Measurements from ENCODE around the gene ETS1.
A peak's percentile ranks its signal among the peaks of the same experiment; 100 is the strongest.

The ETS1 gene

DNA sequence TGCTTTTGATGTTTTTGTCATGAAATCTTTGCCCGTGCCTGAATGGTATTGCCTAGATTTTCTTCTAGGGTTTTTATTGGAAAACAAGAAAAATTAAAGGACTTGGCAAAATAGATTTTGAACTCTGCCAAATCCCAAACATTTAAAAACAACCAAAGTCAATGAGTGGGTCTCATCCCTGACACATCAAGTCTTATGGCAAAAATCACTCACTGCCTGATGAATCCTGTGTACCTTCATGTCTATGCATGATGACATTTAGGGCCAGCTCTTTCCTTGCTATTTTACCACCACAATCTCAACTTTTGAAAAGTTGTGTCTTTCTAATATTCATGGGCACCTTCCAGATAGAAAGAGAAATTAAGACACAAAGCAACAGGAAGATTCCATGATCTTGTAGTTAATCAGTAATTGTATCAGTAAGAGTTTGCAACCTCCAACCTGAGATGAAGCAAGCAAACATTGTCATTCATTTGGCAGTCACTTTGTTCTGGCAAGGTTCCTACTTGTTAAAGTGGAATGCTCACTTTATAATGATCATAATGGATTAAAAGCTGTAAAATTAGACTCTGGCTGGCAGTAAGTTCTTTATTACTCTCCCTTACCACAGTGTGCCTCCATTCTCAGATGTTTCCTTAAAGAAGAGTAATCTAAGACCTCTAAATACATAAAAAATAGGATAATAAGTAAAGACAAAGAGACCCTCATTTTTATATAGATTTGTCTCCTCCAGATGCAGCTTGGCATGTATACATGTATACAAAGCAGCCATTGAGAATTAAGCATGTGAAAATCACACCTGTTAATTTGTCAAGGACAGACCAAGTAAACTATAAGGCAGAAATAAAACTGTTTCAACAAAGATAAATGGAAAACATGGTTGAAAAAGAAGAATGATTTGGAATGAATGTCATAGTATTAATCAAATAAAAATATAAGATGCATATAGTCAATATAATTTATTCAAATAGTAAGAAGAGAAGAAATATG, 51.6 kb downstream of the ETS1 start:
- no peak for DNase-seq (ENCODE audit: low read depth)

DNA sequence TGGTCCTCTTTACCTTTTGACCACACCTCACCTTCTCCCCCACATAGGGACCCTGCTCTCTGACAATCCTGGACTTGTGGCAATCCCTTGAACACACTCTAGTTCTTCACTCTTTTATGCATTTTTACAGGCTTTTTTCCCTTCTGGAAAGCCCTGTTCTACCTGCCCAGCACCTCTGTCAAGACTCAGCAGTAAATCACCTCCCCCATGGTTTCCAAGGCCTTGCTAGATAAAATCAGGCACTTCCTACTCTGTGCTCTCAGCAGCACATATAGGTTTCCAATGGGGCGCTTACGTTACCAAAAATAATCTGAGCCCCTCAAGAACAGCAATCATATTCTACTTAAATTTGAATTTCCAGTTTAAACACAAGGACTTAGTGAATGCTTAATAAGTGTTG, 53.9 kb downstream of the ETS1 start:
- no peak for DNase-seq (ENCODE audit: low read depth)

DNA sequence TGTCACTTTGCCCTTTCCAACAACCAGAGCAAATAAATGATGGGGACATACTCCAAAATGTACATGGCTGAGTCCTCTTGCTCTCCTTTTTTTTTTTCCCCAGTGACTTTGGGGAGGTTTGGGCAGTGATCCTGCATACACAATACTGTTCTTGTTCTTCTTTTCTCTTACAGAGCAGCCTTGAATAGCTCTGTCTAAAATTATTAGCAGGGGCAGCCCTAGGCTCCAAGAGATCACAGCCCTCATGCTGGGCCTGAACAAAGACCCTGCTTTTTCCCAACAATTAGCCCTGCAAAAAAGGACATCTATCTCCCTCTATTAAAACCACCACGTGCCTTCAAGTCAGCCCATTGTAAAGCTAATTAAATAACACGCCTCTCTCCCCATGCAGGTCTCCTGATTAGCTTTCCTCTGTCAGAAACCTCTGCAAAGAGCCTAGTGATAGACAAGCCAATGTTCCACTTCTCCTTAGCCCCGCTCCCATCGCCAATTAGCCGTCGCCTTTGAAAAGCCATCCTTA, 54.7 kb downstream of the ETS1 start:
- no peak for DNase-seq (ENCODE audit: low read depth)

GRCh38 chr11:128532016-128532571, 55.3 kb downstream of the ETS1 start:
- DNase-seq (ENCODE audit: low read depth) = no peak

- no peak for DNase-seq (ENCODE audit: low read depth)
Measured at GRCh38 chr11:128531588-128531987, 55.8 kb downstream of the ETS1 start.

DNA sequence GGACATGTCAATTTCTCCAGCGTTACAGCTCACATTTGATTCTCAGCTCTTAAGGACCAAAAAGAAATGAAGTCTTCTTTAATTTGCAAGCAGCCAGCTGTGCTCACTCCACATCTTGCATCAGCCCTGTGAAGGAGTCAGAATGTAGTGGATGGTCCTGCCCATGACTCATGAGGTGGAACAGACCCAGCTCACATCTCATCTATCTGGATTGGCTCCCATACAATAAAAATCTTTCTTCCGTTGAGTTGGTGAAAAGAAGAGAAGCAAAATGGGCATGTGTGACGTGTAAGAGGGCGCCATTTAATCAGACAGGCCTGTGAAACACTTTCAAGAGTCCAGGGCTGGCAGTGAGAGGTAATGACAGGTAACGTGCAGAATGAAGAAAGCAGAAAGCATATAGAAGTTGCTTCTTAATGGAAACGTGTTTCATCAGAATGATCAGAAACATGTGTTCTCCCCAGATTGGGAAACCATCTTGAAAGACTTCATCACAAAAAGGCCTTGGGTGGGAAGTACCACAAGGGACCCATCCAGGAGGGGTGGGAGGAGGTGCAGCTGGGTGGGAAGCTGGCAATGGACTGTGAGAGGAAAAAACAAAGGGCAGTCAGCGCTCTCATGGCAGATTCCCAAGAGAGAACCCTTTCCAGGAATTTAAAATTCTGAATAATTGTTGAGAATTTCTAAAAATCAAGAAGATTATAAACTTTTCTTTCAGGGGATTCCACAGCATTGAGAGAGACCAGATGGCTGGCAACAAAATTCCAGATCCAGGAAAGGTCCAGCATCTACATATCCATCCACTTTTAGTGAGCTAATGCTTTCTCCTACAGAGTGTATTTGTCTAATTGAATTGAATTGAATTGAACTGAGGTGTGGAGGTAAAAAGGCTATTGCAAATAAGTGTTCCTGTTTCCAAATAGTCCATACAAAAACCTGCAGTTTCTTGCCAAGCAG, 57.0 kb downstream of the ETS1 start:
- peak; percentile 93 for DNase-seq (ENCODE audit: low read depth)

GRCh38 chr11:128528294-128528693, 59.1 kb downstream of the ETS1 start:
- DNase-seq (ENCODE audit: low read depth) = no peak

DNA sequence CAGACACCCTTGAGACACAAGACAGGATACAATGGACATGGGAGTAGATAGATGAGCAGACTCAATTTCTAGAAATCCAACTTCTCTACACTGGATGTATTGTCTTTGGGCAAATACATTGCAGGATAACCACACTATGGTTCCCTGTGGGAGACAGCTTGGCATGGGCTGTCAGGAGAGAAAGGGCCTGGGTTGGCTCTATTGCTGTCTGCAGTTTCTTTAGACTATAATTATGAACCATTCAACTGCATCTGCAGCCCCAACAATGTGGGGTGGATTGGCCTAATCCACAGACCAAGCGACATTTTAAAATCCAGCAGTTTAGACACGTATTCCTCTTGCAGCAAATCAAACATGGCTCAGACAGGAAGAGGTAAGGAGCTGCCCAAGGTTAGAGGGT, 60.3 kb downstream of the ETS1 start:
- DNase-seq (ENCODE audit: low read depth) = no peak

DNA sequence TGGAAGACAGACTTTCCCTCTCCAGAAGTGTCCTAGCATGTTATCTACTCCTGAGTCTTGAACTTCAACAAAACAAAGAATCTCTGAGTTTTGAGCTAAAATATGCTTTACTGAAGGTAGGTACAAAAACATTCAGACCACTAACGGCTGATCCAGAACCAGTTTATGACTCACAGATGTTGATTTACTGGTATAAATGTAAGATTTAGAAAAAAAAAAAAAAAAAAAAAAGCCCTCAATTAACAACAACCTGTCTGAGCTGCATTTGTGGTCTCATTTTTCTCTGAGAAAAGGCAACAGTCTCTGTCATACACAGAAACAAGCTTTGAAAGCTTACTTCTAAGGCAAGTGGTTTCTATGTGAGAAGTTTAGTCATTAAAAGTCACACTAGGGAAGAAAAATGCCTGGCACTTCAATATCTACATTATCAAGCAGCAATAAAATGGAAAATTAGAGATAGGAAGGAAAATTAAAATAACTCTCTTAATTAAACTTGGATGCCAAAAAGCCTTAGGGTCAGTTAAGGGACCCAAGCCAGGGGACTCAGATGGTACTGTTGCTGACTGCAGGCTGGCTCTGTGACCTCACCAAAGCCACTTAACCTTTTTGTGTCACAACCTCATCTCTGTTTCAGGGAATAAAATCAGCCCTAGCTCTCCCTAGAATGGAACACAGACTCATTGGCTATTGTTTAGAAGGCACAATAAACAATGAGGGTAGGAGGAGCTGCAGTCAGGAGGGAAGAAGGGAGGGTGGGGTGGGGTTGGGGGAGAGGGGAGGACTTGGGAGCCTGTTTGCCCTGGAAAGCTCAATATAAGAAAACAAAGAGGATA, 61.7 kb downstream of the ETS1 start:
- no peak for DNase-seq (ENCODE audit: low read depth)

DNA sequence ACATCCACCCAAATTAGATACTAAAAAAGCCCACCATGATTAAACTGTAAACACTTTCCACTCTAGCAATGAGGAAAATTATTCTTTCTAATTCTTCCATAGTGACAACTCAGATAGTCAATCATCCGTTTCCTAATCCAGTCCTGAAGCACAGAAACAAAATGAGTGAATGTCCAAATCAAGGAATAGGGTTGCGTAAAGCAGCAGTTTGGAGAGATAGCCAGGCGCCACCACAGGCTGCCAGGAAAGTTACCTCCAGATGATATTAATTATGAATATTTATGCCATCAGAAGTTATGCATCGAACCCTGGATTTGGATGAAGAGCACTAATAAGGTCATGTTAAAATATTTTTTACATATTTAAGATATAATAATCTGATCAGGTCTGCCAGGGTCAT, 63.2 kb downstream of the ETS1 start:
- DNase-seq (ENCODE audit: low read depth) = peak; percentile 81

- peak; percentile 53 for DNase-seq (ENCODE audit: low read depth)
Measured at GRCh38 chr11:128523641-128524040, 63.7 kb downstream of the ETS1 start.

DNA sequence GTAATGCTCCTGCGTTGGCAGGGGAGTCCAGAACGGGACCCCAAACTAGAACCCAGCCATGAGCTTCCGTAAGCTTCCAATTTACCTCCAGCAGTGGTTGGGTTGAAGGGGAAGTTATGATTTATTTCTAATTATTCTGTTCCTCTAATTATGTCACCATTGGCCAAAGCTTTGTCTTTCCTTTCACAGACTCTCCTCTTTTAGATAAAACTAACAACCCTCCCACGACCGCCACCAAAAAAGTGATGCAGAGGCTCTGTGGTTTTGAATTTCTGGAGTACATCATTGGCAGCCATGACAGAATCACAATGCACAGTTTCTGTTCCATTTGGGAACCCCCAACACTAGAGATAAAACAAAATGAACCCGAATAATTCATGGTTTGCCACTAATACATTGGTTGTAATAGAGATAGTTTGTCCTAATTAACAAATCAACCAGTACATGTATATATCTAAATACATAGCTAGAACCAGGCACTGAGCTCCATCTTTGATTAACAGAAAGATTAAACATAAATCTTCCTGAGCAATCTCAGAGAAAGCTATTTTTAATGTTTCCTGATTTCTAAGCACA, 64.3 kb downstream of the ETS1 start:
- DNase-seq (ENCODE audit: low read depth) = no peak

- peak; percentile 95 for DNase-seq (ENCODE audit: low read depth)
Measured at GRCh38 chr11:128522055-128522942, 65.1 kb downstream of the ETS1 start.

DNA sequence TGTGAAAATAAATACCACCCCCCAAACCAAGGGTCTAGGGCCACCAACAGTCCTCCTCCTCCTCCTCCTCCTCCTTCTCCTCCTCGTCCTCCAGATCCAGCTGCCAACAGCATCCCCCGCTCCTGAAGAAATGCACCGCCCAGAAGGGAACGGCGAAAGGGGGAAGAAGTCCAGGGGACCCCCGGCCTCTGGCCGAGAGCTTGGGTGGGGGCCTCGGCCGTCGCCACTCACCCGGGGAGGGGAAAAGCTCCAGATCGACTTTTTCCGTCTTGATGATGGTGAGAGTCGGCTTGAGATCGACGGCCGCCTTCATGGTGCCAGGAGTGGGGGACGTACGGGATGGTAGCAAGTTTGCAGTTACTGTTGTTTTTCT, 65.7 kb downstream of the ETS1 start:
- DNase-seq (ENCODE audit: low read depth) = no peak

DNA sequence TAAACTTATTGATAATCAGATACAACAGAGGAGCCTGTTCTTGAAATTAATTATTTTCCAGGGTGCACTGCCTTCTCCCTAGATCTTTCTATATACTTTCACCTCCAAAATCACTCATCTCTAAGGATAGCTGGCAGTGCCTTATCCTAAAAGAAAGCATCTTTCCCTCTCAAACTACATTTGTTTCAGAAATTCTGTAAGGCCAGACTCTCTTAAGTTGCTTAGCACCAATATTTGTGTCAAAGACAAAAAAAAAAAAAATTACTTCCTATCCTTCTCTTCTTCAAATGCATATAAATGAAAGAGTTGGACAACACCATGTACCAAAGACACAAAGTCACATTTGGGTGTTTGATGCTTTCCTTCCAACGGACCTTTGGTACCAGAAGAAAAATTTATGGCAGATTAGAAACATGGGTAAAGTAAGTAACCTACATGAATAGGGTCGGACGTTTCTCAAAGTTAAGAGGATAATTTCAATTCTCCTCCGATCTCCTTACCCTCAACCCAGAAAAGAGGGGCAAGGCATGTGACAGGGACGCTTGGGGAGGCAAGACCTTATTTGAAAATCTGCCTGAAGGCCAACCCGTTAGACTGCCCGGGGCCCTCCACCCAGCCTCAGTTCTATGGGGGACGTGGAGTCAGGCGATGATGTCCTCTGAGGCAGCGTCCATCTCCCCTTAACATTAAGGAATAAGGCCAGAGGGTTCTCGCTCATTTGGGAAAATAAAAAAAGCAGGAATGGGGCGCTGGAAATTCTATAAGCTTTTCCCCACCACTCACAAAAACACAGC, 66.3 kb downstream of the ETS1 start:
- no peak for DNase-seq (ENCODE audit: low read depth)

DNA sequence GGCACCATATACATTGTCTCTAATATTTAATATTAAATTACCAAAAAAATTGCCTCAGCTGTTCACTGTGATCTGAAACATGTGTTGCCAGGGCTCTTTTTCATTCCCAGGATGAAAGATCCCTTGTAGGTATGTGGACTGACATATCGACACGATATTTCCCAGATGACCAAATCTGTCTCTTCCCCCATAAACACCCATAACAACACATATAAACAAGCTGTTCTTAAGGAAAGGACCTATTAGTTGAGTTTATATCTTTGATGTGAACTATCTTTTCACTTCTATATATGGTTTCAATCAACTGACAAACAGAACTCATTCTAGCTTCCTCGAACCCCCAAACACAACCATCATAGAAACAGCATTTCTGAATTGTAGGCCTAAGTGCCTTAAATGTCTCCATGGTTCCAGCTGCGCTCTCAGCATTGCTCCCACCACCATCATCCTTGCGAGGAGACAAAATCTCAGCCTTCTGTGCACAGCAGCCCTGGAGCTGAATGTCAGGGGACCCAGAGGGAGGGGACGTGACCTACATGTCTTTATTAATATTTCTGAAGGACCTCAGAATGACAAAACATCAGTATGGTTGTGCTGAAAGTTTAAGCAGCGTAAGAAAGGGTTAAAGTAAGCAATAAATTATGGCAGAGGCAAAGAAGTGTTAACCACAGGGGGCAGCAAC, 67.0 kb downstream of the ETS1 start:
- no peak for DNase-seq (ENCODE audit: low read depth)

GRCh38 chr11:128519338-128519737, 68.0 kb downstream of the ETS1 start:
- DNase-seq (ENCODE audit: low read depth) = no peak

GRCh38 chr11:128518493-128519207, 68.7 kb downstream of the ETS1 start:
- no peak for DNase-seq (ENCODE audit: low read depth)
